ENCODE data around the gene GLI1. TPM values are rescaled to one million over a fixed set of nuclear protein-coding genes. Genes with fewer than 3 reads are reported as not detected.
"Not testable (repeated sequence)": the region's sequence is repeated elsewhere in the genome, so short reads cannot be mapped to it uniquely, and the experiment has no call there.

The GLI1 gene
- total RNA-seq, 4 donors from 2014 or later = 1.0 TPM; not detected in 3

GRCh38 chr12:57517187-57517586 lies 57.6 kb downstream of the GLI1 start:
- Histone ChIP-seq H3K36me3 (peaks cover 6 to 54% of the 10 kb centered on the region in 2 donors), H3K9me3 (no peaks in the 10 kb centered on the region), H3K27ac (peak overlapping the region; percentile 93 to 98 (median 96)), H3K27me3 (no peaks in the 10 kb centered on the region), H3K4me3 (peak overlapping the region in 2 of 4 donors; percentile 42 to 80), H3K4me1 (peaks cover 38 to 42% of the 10 kb centered on the region in 2 donors)
- ATAC-seq = no peak
- no peak for TF ChIP-seq CTCF (IDR thresholded peaks at IDR 0.05 in 4 of 5, conservative IDR thresholded peaks at IDR 0.05 in 1 of 5)
- TF ChIP-seq POLR2A (IDR thresholded peaks at IDR 0.05) = no peak
- peak; percentile 29 to 74 for DNase-seq
- in situ Hi-C loops (cut with MboI; ENCODE audit: low sequenced_read_pairs in 4 of 4) (loop anchor here in 1 of 4 donors (25.0 kb wide), 1 partner anchor 880 kb away; the partner anchor contains the start of genes ATP5F1B and BAZ2A), intact Hi-C loops (cut with DNase I; ENCODE audit: low total_unique reads) (no loop called here)

- peaks cover 39 to 43% of the 10 kb centered on the region in 2 donors for H3K4me1 ChIP-seq
- in situ Hi-C loops (cut with MboI; ENCODE audit: low sequenced_read_pairs in 4 of 4) = loop anchor here in 1 of 4 donors (25.0 kb wide), 1 partner anchor 880 kb away; the partner anchor contains the start of genes ATP5F1B and BAZ2A
- ATAC-seq; intact Hi-C loops (cut with DNase I; ENCODE audit: low total_unique reads); DNase-seq; H3K9me3 ChIP-seq; H3K27me3 ChIP-seq: not testable (repeated sequence)
- H3K27ac ChIP-seq = peak overlapping the region; percentile 93 to 98 (median 96)
- H3K4me3 ChIP-seq = peak overlapping the region; percentile 42 to 84 (median 80)
- peaks cover 6 to 49% of the 10 kb centered on the region in 2 donors for H3K36me3 ChIP-seq
Measured at GRCh38 chr12:57517718-57518117, 58.1 kb downstream of the GLI1 start.

- no peak for TF ChIP-seq CTCF (IDR thresholded peaks at IDR 0.05 in 4 of 5, conservative IDR thresholded peaks at IDR 0.05 in 1 of 5)
- no peak for TF ChIP-seq POLR2A (IDR thresholded peaks at IDR 0.05)
- Histone ChIP-seq H3K27me3 (no peaks in the 10 kb centered on the region), H3K4me1 (peaks cover 39 to 44% of the 10 kb centered on the region in 2 donors), H3K36me3 (peaks cover 6 to 42% of the 10 kb centered on the region in 2 donors), H3K4me3 (peak overlapping the region; percentile 79 to 87 (median 82)), H3K27ac (peak overlapping the region; percentile 93 to 98 (median 96)), H3K9me3 (no peaks in the 10 kb centered on the region)
- intact Hi-C loops (cut with DNase I; ENCODE audit: low total_unique reads) = no loop called here
- no peak for DNase-seq
- ATAC-seq = no peak
- in situ Hi-C loops (cut with MboI; ENCODE audit: low sequenced_read_pairs in 4 of 4) = loop anchor here in 1 of 4 donors (25.0 kb wide), 1 partner anchor 881 kb away; the partner anchor contains the start of genes ATP5F1B and BAZ2A
Measured at GRCh38 chr12:57518176-57518919, 58.8 kb downstream of the GLI1 start.

GRCh38 chr12:57518920-57519795 lies 59.6 kb downstream of the GLI1 start:
- H3K4me3 ChIP-seq = peak overlapping the region; percentile 79 to 87 (median 82)
- no peaks in the 10 kb centered on the region for H3K27me3 ChIP-seq
- H3K36me3 ChIP-seq = peaks cover 6 to 35% of the 10 kb centered on the region in 2 donors
- no peaks in the 10 kb centered on the region for H3K9me3 ChIP-seq
- DNase-seq (peak in 1 of 2 donors; percentile 58), ATAC-seq (no peak)
- TF ChIP-seq POLR2A (IDR thresholded peaks at IDR 0.05) = no peak
- TF ChIP-seq CTCF (IDR thresholded peaks at IDR 0.05 in 4 of 5, conservative IDR thresholded peaks at IDR 0.05 in 1 of 5) = no peak
- intact Hi-C loops (cut with DNase I; ENCODE audit: low total_unique reads) (loop anchor here (1.0 kb wide), 1 partner anchor 89 kb away; no protein-coding TSS in a partner anchor), in situ Hi-C loops (cut with MboI; ENCODE audit: low sequenced_read_pairs in 4 of 4) (loop anchor here in 1 of 4 donors (25.0 kb wide), 1 partner anchor 882 kb away; the partner anchor contains the start of genes ATP5F1B and BAZ2A)
- H3K4me1 ChIP-seq = peaks cover 48 to 53% of the 10 kb centered on the region in 2 donors
- peak overlapping the region; percentile 93 to 98 (median 96) for H3K27ac ChIP-seq

Measured in gastrocnemius medialis (tissue), 4 donors.